Measurements from ENCODE around the gene SIPA1.
A peak's percentile ranks its signal among the peaks of the same experiment; 100 is the strongest.

SIPA1 gene, protein sequence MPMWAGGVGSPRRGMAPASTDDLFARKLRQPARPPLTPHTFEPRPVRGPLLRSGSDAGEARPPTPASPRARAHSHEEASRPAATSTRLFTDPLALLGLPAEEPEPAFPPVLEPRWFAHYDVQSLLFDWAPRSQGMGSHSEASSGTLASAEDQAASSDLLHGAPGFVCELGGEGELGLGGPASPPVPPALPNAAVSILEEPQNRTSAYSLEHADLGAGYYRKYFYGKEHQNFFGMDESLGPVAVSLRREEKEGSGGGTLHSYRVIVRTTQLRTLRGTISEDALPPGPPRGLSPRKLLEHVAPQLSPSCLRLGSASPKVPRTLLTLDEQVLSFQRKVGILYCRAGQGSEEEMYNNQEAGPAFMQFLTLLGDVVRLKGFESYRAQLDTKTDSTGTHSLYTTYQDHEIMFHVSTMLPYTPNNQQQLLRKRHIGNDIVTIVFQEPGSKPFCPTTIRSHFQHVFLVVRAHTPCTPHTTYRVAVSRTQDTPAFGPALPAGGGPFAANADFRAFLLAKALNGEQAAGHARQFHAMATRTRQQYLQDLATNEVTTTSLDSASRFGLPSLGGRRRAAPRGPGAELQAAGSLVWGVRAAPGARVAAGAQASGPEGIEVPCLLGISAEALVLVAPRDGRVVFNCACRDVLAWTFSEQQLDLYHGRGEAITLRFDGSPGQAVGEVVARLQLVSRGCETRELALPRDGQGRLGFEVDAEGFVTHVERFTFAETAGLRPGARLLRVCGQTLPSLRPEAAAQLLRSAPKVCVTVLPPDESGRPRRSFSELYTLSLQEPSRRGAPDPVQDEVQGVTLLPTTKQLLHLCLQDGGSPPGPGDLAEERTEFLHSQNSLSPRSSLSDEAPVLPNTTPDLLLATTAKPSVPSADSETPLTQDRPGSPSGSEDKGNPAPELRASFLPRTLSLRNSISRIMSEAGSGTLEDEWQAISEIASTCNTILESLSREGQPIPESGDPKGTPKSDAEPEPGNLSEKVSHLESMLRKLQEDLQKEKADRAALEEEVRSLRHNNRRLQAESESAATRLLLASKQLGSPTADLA

GRCh38 chr11:65637794-65638419, at the start of gene SIPA1:
SIPA1 (plus strand) TSS chr11:65638101; CDS start chr11:65640922, 2,821 bp downstream.
- TF ChIP-seq, protein P1, sequence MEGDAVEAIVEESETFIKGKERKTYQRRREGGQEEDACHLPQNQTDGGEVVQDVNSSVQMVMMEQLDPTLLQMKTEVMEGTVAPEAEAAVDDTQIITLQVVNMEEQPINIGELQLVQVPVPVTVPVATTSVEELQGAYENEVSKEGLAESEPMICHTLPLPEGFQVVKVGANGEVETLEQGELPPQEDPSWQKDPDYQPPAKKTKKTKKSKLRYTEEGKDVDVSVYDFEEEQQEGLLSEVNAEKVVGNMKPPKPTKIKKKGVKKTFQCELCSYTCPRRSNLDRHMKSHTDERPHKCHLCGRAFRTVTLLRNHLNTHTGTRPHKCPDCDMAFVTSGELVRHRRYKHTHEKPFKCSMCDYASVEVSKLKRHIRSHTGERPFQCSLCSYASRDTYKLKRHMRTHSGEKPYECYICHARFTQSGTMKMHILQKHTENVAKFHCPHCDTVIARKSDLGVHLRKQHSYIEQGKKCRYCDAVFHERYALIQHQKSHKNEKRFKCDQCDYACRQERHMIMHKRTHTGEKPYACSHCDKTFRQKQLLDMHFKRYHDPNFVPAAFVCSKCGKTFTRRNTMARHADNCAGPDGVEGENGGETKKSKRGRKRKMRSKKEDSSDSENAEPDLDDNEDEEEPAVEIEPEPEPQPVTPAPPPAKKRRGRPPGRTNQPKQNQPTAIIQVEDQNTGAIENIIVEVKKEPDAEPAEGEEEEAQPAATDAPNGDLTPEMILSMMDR (IDR thresholded peaks at IDR 0.05; ENCODE audit: low read depth, low read length), result peak; percentile 42; the same call in 1 of the 2 replicates

DNA sequence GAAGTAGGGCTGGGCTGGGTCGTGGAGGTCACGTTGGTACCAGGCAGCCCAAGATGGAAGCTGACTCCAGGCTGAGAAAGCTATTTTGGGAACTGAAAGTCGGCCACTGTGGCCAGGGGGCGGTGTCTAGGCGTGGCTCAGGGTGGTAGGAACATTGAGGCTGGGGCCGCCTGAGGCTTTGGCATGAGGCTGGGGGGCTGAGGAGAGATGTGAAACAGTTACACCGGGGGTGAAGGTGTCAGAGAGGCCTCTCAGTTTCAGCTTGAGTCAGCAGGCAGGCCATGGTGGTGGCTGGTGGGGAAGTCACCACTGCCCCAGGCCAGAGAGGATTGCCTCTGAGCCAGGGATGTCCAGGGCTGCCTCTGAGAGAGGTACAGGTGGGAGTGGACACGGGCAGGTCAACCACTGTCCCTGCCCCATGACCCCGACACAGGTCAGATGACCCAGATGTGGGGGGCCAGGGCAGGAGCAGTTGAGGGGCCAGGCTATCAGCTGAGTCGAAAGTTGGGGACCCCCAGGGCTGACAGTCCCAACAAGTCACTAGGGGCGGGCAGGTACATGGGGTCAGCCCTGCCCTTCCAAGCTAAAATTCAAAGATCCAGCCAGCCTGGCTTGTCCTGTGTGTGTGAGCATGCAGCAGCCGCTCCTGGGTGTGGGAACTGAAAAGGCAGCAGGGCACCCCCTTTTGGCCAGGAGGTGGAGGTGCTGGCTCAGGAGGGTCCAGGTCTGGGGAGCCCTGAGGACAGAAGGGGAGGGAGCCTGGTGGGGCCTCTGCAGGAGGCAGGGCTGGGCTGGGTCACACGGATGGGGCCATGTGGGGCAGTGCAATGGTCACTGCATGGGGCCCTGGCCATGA, 49.5 kb upstream of the SIPA1 start:
- TF ChIP-seq, protein P1 (IDR thresholded peaks at IDR 0.05; ENCODE audit: low read depth, low read length), result peak; percentile 41
- H3K4me3 ChIP-seq (ENCODE audit: low read depth, low read length), result no peak overlapping the region

More at GRCh38 chr11:65637794-65638419, at the start of gene SIPA1:
- H3K4me3 ChIP-seq (ENCODE audit: low read depth, low read length), result peak within 1 kb of the TSS; percentile 62

- no peak overlapping the region for H3K4me3 ChIP-seq (ENCODE audit: low read depth, low read length)
- TF ChIP-seq, protein P1 (IDR thresholded peaks at IDR 0.05; ENCODE audit: low read depth, low read length), result no peak
Observed at GRCh38 chr11:65589444-65590239, 48.3 kb upstream of the SIPA1 start.

DNA sequence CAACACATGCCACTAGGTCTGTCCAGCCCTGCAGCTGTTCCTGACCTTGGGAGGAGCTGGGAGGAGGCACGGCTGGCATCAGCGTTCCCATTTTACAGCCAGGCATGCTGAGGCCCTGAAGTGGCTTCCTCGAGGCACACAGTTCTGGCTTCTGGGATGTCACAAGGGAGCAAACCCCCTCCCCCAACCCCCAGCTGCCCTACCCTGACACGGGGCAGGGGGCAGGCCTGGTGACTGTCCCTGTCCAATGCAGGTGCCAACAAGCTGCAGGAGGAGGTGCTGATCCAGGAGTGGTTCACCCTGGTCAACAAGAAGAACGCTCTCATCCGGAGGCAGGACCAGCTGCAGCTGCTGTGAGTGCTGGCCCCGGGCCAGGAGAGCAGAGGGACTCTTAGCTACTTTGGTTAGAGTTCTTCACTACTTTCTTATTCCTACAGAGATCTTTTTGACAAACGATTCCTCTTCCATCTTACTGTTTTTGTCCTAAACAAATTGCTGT, 47.6 kb upstream of the SIPA1 start:
- no peak overlapping the region for H3K4me3 ChIP-seq (ENCODE audit: low read depth, low read length)
- TF ChIP-seq, protein P1 (IDR thresholded peaks at IDR 0.05; ENCODE audit: low read depth, low read length), result no peak

DNA sequence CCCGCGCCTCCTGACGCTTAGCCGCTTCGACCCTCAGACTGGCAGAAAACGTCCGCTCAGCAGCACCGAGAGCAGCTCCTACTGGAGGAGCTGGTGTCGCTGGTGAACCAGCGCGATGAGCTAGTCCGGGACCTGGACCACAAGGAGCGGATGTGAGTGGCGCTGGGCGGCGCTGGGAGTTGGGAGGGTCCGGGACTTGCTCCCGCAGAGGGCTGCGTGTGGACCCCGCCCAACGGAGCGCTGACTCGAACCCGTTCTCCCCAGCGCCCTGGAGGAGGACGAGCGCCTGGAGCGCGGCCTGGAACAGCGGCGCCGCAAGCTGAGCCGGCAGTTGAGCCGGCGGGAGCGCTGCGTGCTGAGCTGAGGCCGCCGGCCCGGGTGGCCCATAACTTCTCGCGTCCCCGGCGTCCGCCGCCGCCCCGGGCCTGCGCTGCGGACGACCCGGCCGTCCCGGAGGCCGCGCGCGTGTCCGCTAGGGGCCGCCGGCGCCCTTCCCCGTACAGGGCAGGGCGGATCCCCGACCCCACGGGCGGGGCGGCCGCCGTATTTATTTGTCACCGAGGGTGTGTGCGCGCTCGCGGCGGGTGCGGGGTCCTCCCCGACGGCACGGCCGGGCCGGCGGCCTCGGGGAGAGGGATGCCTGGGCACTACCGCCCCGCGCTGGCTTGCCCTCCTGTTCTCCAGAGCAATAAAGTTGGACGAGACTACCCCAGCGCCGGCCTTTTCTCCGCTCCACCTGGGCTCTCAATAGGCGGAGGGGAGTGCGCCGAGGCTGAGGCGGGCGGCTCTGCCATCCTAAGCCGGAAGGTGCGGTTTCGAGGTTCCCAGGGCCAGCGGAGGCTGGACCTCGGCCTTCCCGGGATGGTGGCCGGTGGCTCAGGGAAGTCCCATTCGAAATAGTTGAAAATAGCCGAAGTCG, 45.7 kb upstream of the SIPA1 start:
- TF ChIP-seq, protein P1 (IDR thresholded peaks at IDR 0.05; ENCODE audit: low read depth, low read length), result no peak
- H3K4me3 ChIP-seq (ENCODE audit: low read depth, low read length), result no peak overlapping the region

Measured in WI38 (cell line).